PC-3 (cell line): ENCODE data around the gene SEL1L.

Source experiments
- CTCF ChIP-seq: fragments of 300-600 bp; sonication (generic); conservative IDR thresholded peaks from 2 replicates; pipeline ENCODE4 v1.5.1; 2017; ENCODE audit warnings: antibody characterized with exemption, low read depth, mild to moderate bottlenecking, low read length
- EZH2 ChIP-seq: fragments of 300-600 bp; sonication (generic); IDR thresholded peaks from one replicate; pipeline ENCODE4 v1.6.1; 2017; ENCODE audit warnings: antibody characterized with exemption, mild to moderate bottlenecking, low read length; ENCODE audit not compliant: unreplicated experiment
- EZH2phosphoT487 ChIP-seq: fragments of 300-600 bp; sonication (generic); IDR thresholded peaks from 2 replicates; pipeline ENCODE4 v1.6.1; 2018; ENCODE audit warnings: mild to moderate bottlenecking, antibody characterized with exemption, low read length, borderline replicate concordance

DNA sequence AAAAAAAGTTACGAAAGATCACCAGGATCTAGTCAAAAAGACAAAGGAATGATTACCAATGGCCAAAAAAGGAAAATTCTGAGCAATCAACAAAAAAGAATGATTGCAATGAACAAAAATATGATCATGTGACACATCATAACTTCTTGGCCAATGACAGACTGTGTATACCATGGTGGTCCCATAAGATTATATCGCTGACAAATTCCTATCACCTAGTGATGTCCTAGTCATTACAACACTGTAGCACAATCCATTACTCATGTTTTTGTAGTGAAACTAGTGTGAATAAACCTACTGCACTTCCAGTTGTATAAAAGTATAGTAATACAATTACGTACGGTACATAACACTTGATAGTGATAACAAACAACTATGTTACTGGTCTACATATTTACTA lies 12.3 kb downstream of the SEL1L start:
- TF ChIP-seq CTCF (no peak), EZH2 (no peak), EZH2phosphoT487 (no peak)
